ENCODE results near the gene GPRC5A.

The GPRC5A gene

GRCh38 chr12:12954356-12954755 lies 63.0 kb downstream of the GPRC5A start:
- Mint-ChIP-seq H3K36me3 (peaks cover 9% of the 10 kb centered on the region), H3K27me3 (peaks cover 20% of the 10 kb centered on the region), H3K4me3 (no peak overlapping the region), H3K4me1 (peaks cover 3% of the 10 kb centered on the region), H3K9me3 (peaks cover 3% of the 10 kb centered on the region), H3K27ac (no peak overlapping the region)
- ATAC-seq (ENCODE audit: low read depth) (no peak), DNase-seq (ENCODE audit: low spot score in 2 of 2) (no peak)

- Mint-ChIP-seq H3K9me3 (peaks cover 3% of the 10 kb centered on the region), H3K27ac (no peak overlapping the region), H3K4me1 (peaks cover 3% of the 10 kb centered on the region), H3K4me3 (no peak overlapping the region), H3K36me3 (peaks cover 7% of the 10 kb centered on the region), H3K27me3 (peaks cover 13% of the 10 kb centered on the region)
- no peak for ATAC-seq (ENCODE audit: low read depth)
- no peak for DNase-seq (ENCODE audit: low spot score in 2 of 2)
Measured at GRCh38 chr12:12954878-12955625, 63.7 kb downstream of the GPRC5A start.

- Mint-ChIP-seq H3K27me3 (peaks cover 17% of the 10 kb centered on the region), H3K36me3 (peaks cover 7% of the 10 kb centered on the region), H3K9me3 (peaks cover 3% of the 10 kb centered on the region), H3K4me3 (no peak overlapping the region), H3K27ac (no peak overlapping the region), H3K4me1 (peaks cover 3% of the 10 kb centered on the region)
- ATAC-seq (ENCODE audit: low read depth) (no peak), DNase-seq (ENCODE audit: low spot score in 2 of 2) (no peak)
Measured at GRCh38 chr12:12958886-12959285, 67.5 kb downstream of the GPRC5A start.

- H3K27ac Mint-ChIP-seq = no peak overlapping the region
- peaks cover 3% of the 10 kb centered on the region for H3K4me1 Mint-ChIP-seq
- H3K4me3 Mint-ChIP-seq = no peak overlapping the region
- peaks cover 3% of the 10 kb centered on the region for H3K9me3 Mint-ChIP-seq
- DNase-seq (ENCODE audit: low spot score in 2 of 2) (no peak), ATAC-seq (ENCODE audit: low read depth) (no peak)
- H3K36me3 Mint-ChIP-seq = peaks cover 7% of the 10 kb centered on the region
- H3K27me3 Mint-ChIP-seq = peaks cover 17% of the 10 kb centered on the region
Measured at GRCh38 chr12:12960639-12961209, 69.4 kb downstream of the GPRC5A start.

GRCh38 chr12:12964255-12964654 lies 72.9 kb downstream of the GPRC5A start:
- no peak overlapping the region for H3K4me3 Mint-ChIP-seq
- ATAC-seq (ENCODE audit: low read depth) (no peak), DNase-seq (ENCODE audit: low spot score in 2 of 2) (no peak)
- H3K4me1 Mint-ChIP-seq = no peaks in the 10 kb centered on the region
- peaks cover 11% of the 10 kb centered on the region for H3K27me3 Mint-ChIP-seq
- no peak overlapping the region for H3K27ac Mint-ChIP-seq
- no peaks in the 10 kb centered on the region for H3K9me3 Mint-ChIP-seq
- H3K36me3 Mint-ChIP-seq = peaks cover 11% of the 10 kb centered on the region

GRCh38 chr12:12965836-12966235 lies 74.5 kb downstream of the GPRC5A start:
- ATAC-seq (ENCODE audit: low read depth) (no peak), DNase-seq (ENCODE audit: low spot score in 2 of 2) (no peak)
- Mint-ChIP-seq H3K4me1 (no peaks in the 10 kb centered on the region), H3K9me3 (no peaks in the 10 kb centered on the region), H3K27me3 (peaks cover 11% of the 10 kb centered on the region), H3K27ac (no peak overlapping the region), H3K4me3 (no peak overlapping the region), H3K36me3 (peaks cover 14% of the 10 kb centered on the region)
